Adrenal gland (tissue), 5 donors: Measurements from ENCODE around the gene QSOX1.

Experiments used
- CTCF ChIP-seq, 6 experiments: fragments of 450-650 bp in 4 of 6; fragments of 200-600 bp in 2 of 6; sonication (generic) in 1 of 6; IDR thresholded peaks; 1 replicate in 5 of 6; 2 replicates in 1 of 6; pipeline versions ENCODE4 v1.5.1 to v1.8.0; 2016 to 2021; ENCODE audit warnings: antibody characterized with exemption in 6 of 6, mild to moderate bottlenecking in 2 of 6, moderate library complexity in 1 of 6
- POLR2A ChIP-seq, 2 donors: fragments of 450-650 bp; IDR thresholded peaks; one replicate each; pipeline ENCODE4 v1.6.1; 2017; ENCODE audit warnings: antibody characterized with exemption in 2 of 2, mild to moderate bottlenecking in 2 of 2, moderate library complexity in 1 of 2
- donor health status: DM: no; HTN: no; CAD: no.

- TF ChIP-seq CTCF (IDR thresholded peaks at IDR 0.05) (no peak), POLR2A (IDR thresholded peaks at IDR 0.05) (no peak)
Observed at GRCh38 chr1:180135535-180135934, 19.1 kb upstream of the QSOX1 start.
